Epithelial cell of proximal tubule (primary cell): ENCODE results near the gene MAST4. TPM values are rescaled to one million over a fixed set of nuclear protein-coding genes. Genes with fewer than 3 reads are reported as not detected.

Experiments
- DNase-seq: peaks from one replicate; pipeline ENCODE4 v3.0.0-alpha.2; 2011; ENCODE audit warnings: low read depth
- H3K4me3 ChIP-seq: 2 replicates; pipeline ENCODE4 v1.5.1; 2011; ENCODE audit warnings: low read depth, mild to moderate bottlenecking, low read length
- total RNA-seq: library from RNA; depleted of rRNA; stranded (reverse); fragments of >200 nt; gene quantifications from 2 replicates; pipeline ENCODE4 v1.2.3, GENCODE V29; 2015
- TF ChIP-seq, protein P1 (sequence below): conservative IDR thresholded peaks from 2 replicates; pipeline ENCODE4 v1.5.1; 2012; ENCODE audit warnings: low read depth, mild to moderate bottlenecking, low read length

The MAST4 gene
- total RNA-seq, 1 donor from 2014 or later = 17.3 TPM

GRCh38 chr5:67021031-67021430, 424.8 kb downstream of the MAST4 start:
- H3K4me3 ChIP-seq = no peak overlapping the region
- TF ChIP-seq, protein P1, sequence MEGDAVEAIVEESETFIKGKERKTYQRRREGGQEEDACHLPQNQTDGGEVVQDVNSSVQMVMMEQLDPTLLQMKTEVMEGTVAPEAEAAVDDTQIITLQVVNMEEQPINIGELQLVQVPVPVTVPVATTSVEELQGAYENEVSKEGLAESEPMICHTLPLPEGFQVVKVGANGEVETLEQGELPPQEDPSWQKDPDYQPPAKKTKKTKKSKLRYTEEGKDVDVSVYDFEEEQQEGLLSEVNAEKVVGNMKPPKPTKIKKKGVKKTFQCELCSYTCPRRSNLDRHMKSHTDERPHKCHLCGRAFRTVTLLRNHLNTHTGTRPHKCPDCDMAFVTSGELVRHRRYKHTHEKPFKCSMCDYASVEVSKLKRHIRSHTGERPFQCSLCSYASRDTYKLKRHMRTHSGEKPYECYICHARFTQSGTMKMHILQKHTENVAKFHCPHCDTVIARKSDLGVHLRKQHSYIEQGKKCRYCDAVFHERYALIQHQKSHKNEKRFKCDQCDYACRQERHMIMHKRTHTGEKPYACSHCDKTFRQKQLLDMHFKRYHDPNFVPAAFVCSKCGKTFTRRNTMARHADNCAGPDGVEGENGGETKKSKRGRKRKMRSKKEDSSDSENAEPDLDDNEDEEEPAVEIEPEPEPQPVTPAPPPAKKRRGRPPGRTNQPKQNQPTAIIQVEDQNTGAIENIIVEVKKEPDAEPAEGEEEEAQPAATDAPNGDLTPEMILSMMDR = no peak
- no peak for DNase-seq

GRCh38 chr5:67021521-67021920, 425.3 kb downstream of the MAST4 start:
- DNase-seq = no peak
- TF ChIP-seq, protein P1 = no peak
- H3K4me3 ChIP-seq = no peak overlapping the region

GRCh38 chr5:67021962-67022361, 425.8 kb downstream of the MAST4 start:
- H3K4me3 ChIP-seq = no peak overlapping the region

GRCh38 chr5:67025457-67025856, 429.3 kb downstream of the MAST4 start:
- DNase-seq = no peak
- TF ChIP-seq, protein P1 = no peak
- no peak overlapping the region for H3K4me3 ChIP-seq

More at GRCh38 chr5:67021962-67022361, 425.8 kb downstream of the MAST4 start:
- TF ChIP-seq, protein P1 = no peak
- no peak for DNase-seq

DNA sequence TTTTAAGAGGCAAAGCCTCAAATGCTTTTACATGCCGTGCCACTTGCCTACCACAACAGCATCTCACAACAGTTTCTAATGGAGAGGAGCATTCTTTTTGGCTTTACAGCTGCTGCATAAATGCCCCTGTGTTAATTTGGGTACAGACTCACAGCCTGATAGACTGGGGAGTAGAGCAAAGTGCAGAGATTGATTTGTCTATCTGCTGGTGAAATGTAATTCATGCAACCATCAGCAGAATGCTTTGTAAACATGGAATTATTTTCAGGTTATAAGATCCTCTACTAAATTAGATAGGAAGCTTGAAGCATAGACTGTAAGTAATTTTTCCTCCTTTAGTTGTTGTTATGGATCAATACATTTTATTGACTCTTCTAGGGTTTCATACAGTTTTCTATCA, 430.1 kb downstream of the MAST4 start:
- no peak for DNase-seq
- TF ChIP-seq, protein P1 = no peak
- no peak overlapping the region for H3K4me3 ChIP-seq

DNA sequence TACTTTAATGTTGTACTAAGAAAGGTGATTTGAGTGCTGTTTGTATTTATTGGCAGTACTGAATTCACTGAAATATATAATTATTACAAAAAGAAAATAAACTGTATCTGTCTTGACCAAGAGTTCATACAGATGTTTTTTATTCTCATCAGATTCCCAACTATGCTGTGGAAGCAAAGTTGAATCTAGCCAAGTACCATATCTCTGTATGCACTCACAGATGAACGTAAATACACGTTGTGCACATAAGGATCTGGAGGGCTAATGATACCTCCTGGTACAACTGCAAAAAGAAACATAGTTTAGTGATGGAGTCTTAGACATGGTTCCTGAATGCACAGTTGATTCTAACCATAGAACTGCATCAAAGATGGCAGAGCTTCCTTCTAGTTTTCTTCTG, 431.0 kb downstream of the MAST4 start:
- no peak for DNase-seq
- TF ChIP-seq, protein P1 = no peak
- no peak overlapping the region for H3K4me3 ChIP-seq

DNA sequence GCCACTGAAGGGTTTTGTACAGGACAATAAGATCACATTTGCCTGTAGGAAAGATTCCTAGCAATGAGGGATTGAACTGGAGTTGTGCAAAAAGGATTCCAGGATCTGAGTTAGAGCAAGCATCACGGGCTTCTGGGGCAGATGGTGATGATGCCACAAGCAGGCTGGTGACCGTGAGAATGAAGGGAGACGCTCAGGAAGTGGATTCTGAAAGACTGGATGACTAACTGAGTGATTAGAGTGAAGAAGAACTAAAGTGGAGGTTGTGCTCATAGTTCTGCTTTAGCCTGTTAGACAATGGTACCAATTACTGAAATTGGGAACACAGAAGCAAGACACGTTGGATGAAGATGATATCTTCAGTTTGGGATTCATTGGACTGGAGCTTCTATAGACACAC, 432.2 kb downstream of the MAST4 start:
- no peak for DNase-seq
- H3K4me3 ChIP-seq = no peak overlapping the region
- TF ChIP-seq, protein P1 = no peak
